Keratinocyte (primary cell): ENCODE results near the gene CTNND2.

Source experiments
- CTCF ChIP-seq, 3 experiments: IDR thresholded peaks in 1 of 3; conservative IDR thresholded peaks in 1 of 3; optimal IDR thresholded peaks in 1 of 3; 2 replicates in 2 of 3; 3 replicates in 1 of 3; pipeline versions ENCODE3 to v1.5.1; 2011; ENCODE audit warnings: low read length in 3 of 3, mild to moderate bottlenecking in 3 of 3, moderate library complexity in 2 of 3, control low read depth in 1 of 3, inconsistent platforms in 1 of 3; ENCODE audit not compliant: insufficient read depth in 2 of 3; ENCODE audit errors: extremely low read depth in 1 of 3
- EZH2 ChIP-seq: IDR thresholded peaks from one replicate; pipeline ENCODE4 v1.6.1; 2012; ENCODE audit warnings: inconsistent platforms, mild to moderate bottlenecking, low read length, moderate library complexity

GRCh38 chr5:11903121-11903613, 1.1 kb downstream of the CTNND2 start:
- no peak for TF ChIP-seq CTCF (optimal IDR thresholded peaks at IDR 0.05 in 1 of 3, IDR thresholded peaks at IDR 0.05 in 1 of 3, conservative IDR thresholded peaks at IDR 0.05 in 1 of 3; ENCODE audit: extremely low read depth in 1 of 3, insufficient read depth in 2 of 3, low read length in 3 of 3)
- TF ChIP-seq EZH2: peak; percentile 68
